Posterior vena cava (tissue), 2 donors: ENCODE results near the gene MAP4. TPM values are rescaled to one million over a fixed set of nuclear protein-coding genes. Genes with fewer than 3 reads are reported as not detected.

Experiments used
- DNase-seq: peaks from one replicate; pipeline ENCODE4 v3.0.0-alpha.2; 2020; ENCODE audit warnings: low spot score
- intact Hi-C, 2 donors: fragments of 100-400 bp; cut with DNase I; formaldehyde crosslinking; loops; one replicate each; pipeline versions ENCODE4 v1.14.1 to v1.14.2; 2022 to 2023
- microRNA-seq, 2 donors: library from miRNA; unstranded; fragments of <30 nt; microRNA quantifications; one replicate each; pipeline ENCODE4 v1.2.0, GENCODE V29; 2020 to 2021; ENCODE audit warnings: borderline microRNAs expressed in 2 of 2
- total RNA-seq, 2 donors: library from RNA; stranded (reverse); fragmentation: NEBNext Ultra II Directional; extraction: Animal tissue kit (Norgen Biotek cat#: 25700); gene quantifications; one replicate each; pipeline ENCODE4 v1.2.1, GENCODE V29; 2021
- donor health status: DM: yes; HTN: yes; CAD: no.
- donor health status: DM: yes; HTN: yes; CAD: no.

Gene MAP4
- total RNA-seq, 2 donors from 2014 or later = 332 to 380 TPM

GRCh38 chr3:47824541-47825473, 191.4 kb downstream of the MAP4 start:
- intact Hi-C loops = loop anchor here in 1 of 2 donors (5.0 kb wide), 1 partner anchor 332 kb away; no protein-coding TSS in a partner anchor
- DNase-seq = peak; percentile 93

GRCh38 chr3:47817609-47818008, 198.6 kb downstream of the MAP4 start:
- DNase-seq = no peak
- intact Hi-C loops = no loop called here

DNA sequence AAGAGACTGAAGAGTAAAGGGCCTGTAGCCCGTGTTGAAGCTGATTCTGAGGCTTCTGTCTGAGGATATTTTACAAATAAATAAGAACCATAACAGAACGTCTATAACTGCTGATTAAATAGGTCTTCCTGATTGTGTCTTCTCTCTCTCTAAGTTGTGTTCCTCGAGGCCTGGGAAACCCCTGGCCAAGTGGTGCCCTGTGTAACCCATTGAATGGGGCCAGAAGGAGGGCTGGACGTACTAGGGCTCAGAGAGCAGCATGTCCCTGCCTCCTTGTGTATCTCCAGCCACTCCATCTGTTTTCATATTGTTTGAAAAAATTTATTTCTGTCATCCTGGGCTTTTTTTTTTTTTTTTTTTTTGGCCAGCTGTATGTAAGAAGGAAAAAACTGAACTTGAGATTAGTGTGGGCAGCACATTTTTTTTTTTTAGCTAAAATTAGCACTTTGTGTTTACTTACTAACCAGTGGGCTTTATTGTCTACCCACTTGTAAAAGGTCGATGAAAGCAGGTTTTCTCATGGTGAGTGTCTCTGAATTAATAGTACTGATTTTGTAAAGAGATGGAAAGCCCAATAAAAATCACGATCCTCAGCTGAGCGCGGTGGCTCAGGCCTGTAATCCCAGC, 202.6 kb downstream of the MAP4 start:
- intact Hi-C loops = loop anchor here in 1 of 2 donors (1.0 kb wide), 1 partner anchor 15 kb away; no protein-coding TSS in a partner anchor
- DNase-seq = no peak

DNA sequence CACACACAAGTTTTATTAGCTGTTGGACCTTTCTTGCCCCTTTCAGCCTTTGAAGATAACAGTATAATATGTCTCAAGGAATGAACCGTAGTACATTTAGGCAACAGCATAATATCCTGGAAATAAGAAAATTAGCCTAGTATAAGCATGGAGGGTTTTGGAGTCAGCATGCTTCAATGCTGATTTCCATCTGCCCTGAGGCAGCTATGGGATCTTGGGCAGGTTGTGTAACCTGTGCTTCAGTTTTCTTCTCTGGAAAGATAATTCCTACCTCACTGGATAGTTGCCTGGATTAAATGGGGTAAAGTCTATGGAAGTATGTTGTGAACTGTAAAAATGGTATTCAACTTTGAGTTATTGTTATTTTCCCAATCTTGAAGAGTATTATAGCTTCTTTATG, 211.6 kb downstream of the MAP4 start:
- no peak for DNase-seq
- intact Hi-C loops = no loop called here

GRCh38 chr3:47803480-47804025, 212.7 kb downstream of the MAP4 start:
- DNase-seq = peak; percentile 2
- intact Hi-C loops = no loop called here

DNA sequence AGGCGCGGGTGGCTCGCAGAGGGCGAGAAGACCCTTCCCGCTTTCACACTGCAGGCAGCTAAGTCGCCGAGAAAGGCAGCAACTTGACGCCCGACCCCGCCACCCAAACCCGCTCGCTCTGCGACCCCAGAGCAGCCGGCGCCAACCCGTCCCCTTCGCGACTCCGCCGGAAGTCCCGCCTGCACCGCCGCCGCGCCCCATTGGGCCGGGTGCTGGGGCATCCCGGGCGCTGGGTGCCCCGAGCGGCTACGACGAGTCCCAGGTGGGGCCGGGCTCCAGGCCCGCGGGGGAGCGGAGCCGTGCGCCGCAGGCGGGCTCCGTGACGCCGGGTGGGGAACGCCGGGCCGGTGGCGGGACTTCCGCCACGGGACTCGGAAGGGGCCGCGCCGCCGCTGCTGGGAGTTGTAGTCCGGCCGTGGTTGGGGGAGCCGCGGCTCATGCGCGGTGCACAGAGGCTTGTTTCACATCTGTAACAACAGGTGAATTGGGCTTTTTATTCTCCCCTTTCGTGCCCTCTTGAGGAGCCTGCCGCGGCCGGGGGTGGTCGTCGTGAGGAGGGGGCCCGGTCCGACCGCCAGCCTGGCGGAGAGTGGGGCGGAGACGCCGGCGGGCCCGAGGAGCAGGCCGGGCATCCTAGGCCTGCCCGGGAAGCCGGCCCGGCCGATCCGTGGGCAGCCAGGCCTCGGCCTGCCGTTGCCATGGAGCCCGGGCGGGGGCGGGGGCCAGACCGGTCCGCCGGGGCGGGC, 213.3 kb downstream of the MAP4 start, which contains the start of gene DHX30:
TSS of gene DHX30 (plus strand) at position 405 of the 746 bp plus-strand sequence. CDS start 7,546 bp downstream, outside the sequence.
- peak; percentile 97 for DNase-seq
- intact Hi-C loops = no loop called here

Small RNAs within 50 kb of the gene (microRNA-seq; reads per million reads assigned to microRNA genes)
- gene MIR1226 = 19.7 to 24.3 reads per million in 2 donors

Other genes starting within 250 kb of the MAP4 start
- gene SMARCC1, start 234.5 kb downstream of the MAP4 start, total RNA-seq = 10 to 100 TPM; 53.4 to 84.8 TPM
- gene DHX30, start 213.3 kb downstream of the MAP4 start, total RNA-seq = 10 to 100 TPM; 41.0 to 41.4 TPM
- gene CDC25A, start 172.0 kb upstream of the MAP4 start, total RNA-seq = under 1 TPM; 0.43 to 0.65 TPM
- not detected for gene CAMP, start 207.1 kb upstream of the MAP4 start, total RNA-seq
- gene ZNF589, start 224.7 kb upstream of the MAP4 start, total RNA-seq = 10 to 100 TPM in 1 of 2 donors, 1 to 10 TPM in 1; 8.4 to 11.3 TPM